ENCODE measurements around the gene PRKX.
"Not testable (repeated sequence)": the region's sequence is repeated elsewhere in the genome, so short reads cannot be mapped to it uniquely, and the experiment has no call there.

The PRKX gene

GRCh38 chrX:3639858-3640631 lies 73.4 kb downstream of the PRKX start:
- not testable (repeated sequence) for H3K27me3 Mint-ChIP-seq, H3K4me1 Mint-ChIP-seq, H3K9me3 Mint-ChIP-seq, H3K4me3 Mint-ChIP-seq, H3K27ac Mint-ChIP-seq, ATAC-seq
- peaks cover 41% of the 10 kb centered on the region for H3K36me3 Mint-ChIP-seq

- H3K36me3 Mint-ChIP-seq, result peaks cover 36% of the 10 kb centered on the region
- H3K27ac Mint-ChIP-seq, result no peak overlapping the region
- no peak overlapping the region for H3K4me3 Mint-ChIP-seq
- no peaks in the 10 kb centered on the region for H3K27me3 Mint-ChIP-seq
- H3K9me3 Mint-ChIP-seq, result no peaks in the 10 kb centered on the region
- no peaks in the 10 kb centered on the region for H3K4me1 Mint-ChIP-seq
- no peak for ATAC-seq
Observed at GRCh38 chrX:3639236-3639635, 74.2 kb downstream of the PRKX start.

GRCh38 chrX:3638280-3638873 lies 75.1 kb downstream of the PRKX start:
- Mint-ChIP-seq H3K4me1 (no peaks in the 10 kb centered on the region), H3K9me3 (no peaks in the 10 kb centered on the region), H3K36me3 (peaks cover 28% of the 10 kb centered on the region), H3K27me3 (no peaks in the 10 kb centered on the region), H3K27ac (no peak overlapping the region), H3K4me3 (no peak overlapping the region)
- no peak for ATAC-seq

GRCh38 chrX:3636803-3637202 lies 76.6 kb downstream of the PRKX start:
- Mint-ChIP-seq H3K4me1 (no peaks in the 10 kb centered on the region), H3K4me3 (no peak overlapping the region), H3K27me3 (no peaks in the 10 kb centered on the region), H3K27ac (no peak overlapping the region), H3K36me3 (peaks cover 37% of the 10 kb centered on the region), H3K9me3 (no peaks in the 10 kb centered on the region)
- no peak for ATAC-seq

GRCh38 chrX:3631196-3631595 lies 82.3 kb downstream of the PRKX start:
- no peak for ATAC-seq
- H3K27me3 Mint-ChIP-seq, result no peaks in the 10 kb centered on the region
- H3K36me3 Mint-ChIP-seq, result peaks cover 46% of the 10 kb centered on the region
- no peak overlapping the region for H3K27ac Mint-ChIP-seq
- peaks cover 6% of the 10 kb centered on the region for H3K9me3 Mint-ChIP-seq
- no peaks in the 10 kb centered on the region for H3K4me1 Mint-ChIP-seq
- no peak overlapping the region for H3K4me3 Mint-ChIP-seq

- Mint-ChIP-seq H3K27me3 (no peaks in the 10 kb centered on the region), H3K4me3 (no peak overlapping the region), H3K27ac (no peak overlapping the region), H3K36me3 (peaks cover 41% of the 10 kb centered on the region), H3K9me3 (peaks cover 6% of the 10 kb centered on the region), H3K4me1 (no peaks in the 10 kb centered on the region)
- ATAC-seq, result no peak
Observed at GRCh38 chrX:3627594-3627993, 85.9 kb downstream of the PRKX start.

- Mint-ChIP-seq H3K9me3 (no peaks in the 10 kb centered on the region), H3K27ac (no peak overlapping the region), H3K27me3 (no peaks in the 10 kb centered on the region), H3K36me3 (peaks cover 38% of the 10 kb centered on the region), H3K4me1 (no peaks in the 10 kb centered on the region), H3K4me3 (no peak overlapping the region)
- no peak for ATAC-seq
Observed at GRCh38 chrX:3621414-3621813, 92.0 kb downstream of the PRKX start.

GRCh38 chrX:3611744-3612143 lies 101.7 kb downstream of the PRKX start:
- not testable (repeated sequence) for H3K9me3 Mint-ChIP-seq, H3K4me3 Mint-ChIP-seq, H3K27ac Mint-ChIP-seq, H3K27me3 Mint-ChIP-seq, H3K4me1 Mint-ChIP-seq, ATAC-seq
- peaks cover 29% of the 10 kb centered on the region for H3K36me3 Mint-ChIP-seq

- no peaks in the 10 kb centered on the region for H3K9me3 Mint-ChIP-seq
- H3K36me3 Mint-ChIP-seq, result peaks cover 29% of the 10 kb centered on the region
- no peaks in the 10 kb centered on the region for H3K27me3 Mint-ChIP-seq
- H3K27ac Mint-ChIP-seq, result no peak overlapping the region
- no peak overlapping the region for H3K4me3 Mint-ChIP-seq
- ATAC-seq, result no peak
- no peaks in the 10 kb centered on the region for H3K4me1 Mint-ChIP-seq
Observed at GRCh38 chrX:3609810-3610209, 103.6 kb downstream of the PRKX start.

GRCh38 chrX:3603026-3603661 lies 110.3 kb downstream of the PRKX start:
- Mint-ChIP-seq H3K36me3 (peaks cover 16% of the 10 kb centered on the region), H3K27me3 (no peaks in the 10 kb centered on the region), H3K27ac (no peak overlapping the region), H3K4me3 (no peak overlapping the region), H3K9me3 (peaks cover 3% of the 10 kb centered on the region), H3K4me1 (no peaks in the 10 kb centered on the region)
- no peak for ATAC-seq

- Mint-ChIP-seq H3K27me3 (no peaks in the 10 kb centered on the region), H3K27ac (no peak overlapping the region), H3K9me3 (peaks cover 5% of the 10 kb centered on the region), H3K4me1 (no peaks in the 10 kb centered on the region), H3K36me3 (peaks cover 21% of the 10 kb centered on the region), H3K4me3 (no peak overlapping the region)
- ATAC-seq, result no peak
Observed at GRCh38 chrX:3599802-3600430, 113.5 kb downstream of the PRKX start.

GRCh38 chrX:3598709-3599108 lies 114.7 kb downstream of the PRKX start:
- Mint-ChIP-seq H3K27me3 (no peaks in the 10 kb centered on the region), H3K4me3 (no peak overlapping the region), H3K27ac (no peak overlapping the region), H3K36me3 (peaks cover 22% of the 10 kb centered on the region), H3K9me3 (peaks cover 5% of the 10 kb centered on the region), H3K4me1 (no peaks in the 10 kb centered on the region)
- no peak for ATAC-seq

- no peak overlapping the region for H3K4me3 Mint-ChIP-seq
- peaks cover 18% of the 10 kb centered on the region for H3K36me3 Mint-ChIP-seq
- H3K27me3 Mint-ChIP-seq, result no peaks in the 10 kb centered on the region
- H3K9me3 Mint-ChIP-seq, result peaks cover 4% of the 10 kb centered on the region
- ATAC-seq, result no peak
- H3K4me1 Mint-ChIP-seq, result no peaks in the 10 kb centered on the region
- H3K27ac Mint-ChIP-seq, result no peak overlapping the region
Observed at GRCh38 chrX:3598046-3598605, 115.3 kb downstream of the PRKX start.

- ATAC-seq, result no peak
- H3K4me1 Mint-ChIP-seq, result no peaks in the 10 kb centered on the region
- H3K36me3 Mint-ChIP-seq, result peaks cover 11% of the 10 kb centered on the region
- H3K27me3 Mint-ChIP-seq, result no peaks in the 10 kb centered on the region
- peaks cover 2% of the 10 kb centered on the region for H3K9me3 Mint-ChIP-seq
- no peak overlapping the region for H3K27ac Mint-ChIP-seq
- no peak overlapping the region for H3K4me3 Mint-ChIP-seq
Observed at GRCh38 chrX:3592184-3592583, 121.3 kb downstream of the PRKX start.

GRCh38 chrX:3589474-3589873 lies 124.0 kb downstream of the PRKX start:
- H3K4me1 Mint-ChIP-seq, result peaks cover 3% of the 10 kb centered on the region
- peaks cover 2% of the 10 kb centered on the region for H3K9me3 Mint-ChIP-seq

More at GRCh38 chrX:3589474-3589873, 124.0 kb downstream of the PRKX start:
- Mint-ChIP-seq H3K4me3 (no peak overlapping the region), H3K27ac (no peak overlapping the region), H3K36me3 (peaks cover 6% of the 10 kb centered on the region), H3K27me3 (no peaks in the 10 kb centered on the region)
- no peak for ATAC-seq
